NCI-H774 (cell line): Measurements from ENCODE around the gene CLHC1.
A peak's percentile ranks its signal among the peaks of the same experiment; 100 is the strongest.
"Not testable (repeated sequence)": the region's sequence is repeated elsewhere in the genome, so short reads cannot be mapped to it uniquely, and the experiment has no call there.

Source experiments
- DNase-seq: peaks from one replicate; lab custom pipeline; 2025; lab: John Stamatoyannopoulos, UW

CLHC1 gene

GRCh38 chr2:55152475-55153412 lies 79.3 kb downstream of the CLHC1 start:
- no peak for DNase-seq

- no peak for DNase-seq
Observed at GRCh38 chr2:55151733-55152433, 80.2 kb downstream of the CLHC1 start.

- DNase-seq = no peak
Observed at GRCh38 chr2:55150834-55151233, 81.3 kb downstream of the CLHC1 start.

- DNase-seq = peak; percentile 35
Observed at GRCh38 chr2:55148269-55148668, 83.8 kb downstream of the CLHC1 start.

- no peak for DNase-seq
Observed at GRCh38 chr2:55147531-55147930, 84.6 kb downstream of the CLHC1 start.

GRCh38 chr2:55147041-55147440 lies 85.1 kb downstream of the CLHC1 start:
- no peak for DNase-seq

GRCh38 chr2:55146263-55146662 lies 85.8 kb downstream of the CLHC1 start:
- no peak for DNase-seq

- DNase-seq = no peak
Observed at GRCh38 chr2:55144922-55145820, 86.9 kb downstream of the CLHC1 start.

- not testable (repeated sequence) for DNase-seq
Observed at GRCh38 chr2:55143706-55144105, 88.4 kb downstream of the CLHC1 start.

- no peak for DNase-seq
Observed at GRCh38 chr2:55142518-55142917, 89.6 kb downstream of the CLHC1 start.

GRCh38 chr2:55141572-55142413 lies 90.3 kb downstream of the CLHC1 start:
- DNase-seq = no peak

- no peak for DNase-seq
Observed at GRCh38 chr2:55140316-55141219, 91.5 kb downstream of the CLHC1 start.

GRCh38 chr2:55139305-55139704 lies 92.8 kb downstream of the CLHC1 start:
- DNase-seq = no peak

- no peak for DNase-seq
Observed at GRCh38 chr2:55138882-55139229, 93.2 kb downstream of the CLHC1 start.

GRCh38 chr2:55138014-55138881 lies 93.8 kb downstream of the CLHC1 start:
- DNase-seq = no peak

- no peak for DNase-seq
Observed at GRCh38 chr2:55137024-55137958, 94.8 kb downstream of the CLHC1 start.

- no peak for DNase-seq
Observed at GRCh38 chr2:55136138-55136541, 96.0 kb downstream of the CLHC1 start.

- DNase-seq = no peak
Observed at GRCh38 chr2:55135491-55135890, 96.6 kb downstream of the CLHC1 start.
